NCI-H748 (cell line): ENCODE data around the gene FXYD6.
"Not testable (repeated sequence)": the region's sequence is repeated elsewhere in the genome, so short reads cannot be mapped to it uniquely, and the experiment has no call there.

Source experiments
- DNase-seq: peaks from one replicate; lab custom pipeline; 2025; ENCODE audit not compliant: unreplicated experiment; lab: John Stamatoyannopoulos, UW

The FXYD6 gene

DNA sequence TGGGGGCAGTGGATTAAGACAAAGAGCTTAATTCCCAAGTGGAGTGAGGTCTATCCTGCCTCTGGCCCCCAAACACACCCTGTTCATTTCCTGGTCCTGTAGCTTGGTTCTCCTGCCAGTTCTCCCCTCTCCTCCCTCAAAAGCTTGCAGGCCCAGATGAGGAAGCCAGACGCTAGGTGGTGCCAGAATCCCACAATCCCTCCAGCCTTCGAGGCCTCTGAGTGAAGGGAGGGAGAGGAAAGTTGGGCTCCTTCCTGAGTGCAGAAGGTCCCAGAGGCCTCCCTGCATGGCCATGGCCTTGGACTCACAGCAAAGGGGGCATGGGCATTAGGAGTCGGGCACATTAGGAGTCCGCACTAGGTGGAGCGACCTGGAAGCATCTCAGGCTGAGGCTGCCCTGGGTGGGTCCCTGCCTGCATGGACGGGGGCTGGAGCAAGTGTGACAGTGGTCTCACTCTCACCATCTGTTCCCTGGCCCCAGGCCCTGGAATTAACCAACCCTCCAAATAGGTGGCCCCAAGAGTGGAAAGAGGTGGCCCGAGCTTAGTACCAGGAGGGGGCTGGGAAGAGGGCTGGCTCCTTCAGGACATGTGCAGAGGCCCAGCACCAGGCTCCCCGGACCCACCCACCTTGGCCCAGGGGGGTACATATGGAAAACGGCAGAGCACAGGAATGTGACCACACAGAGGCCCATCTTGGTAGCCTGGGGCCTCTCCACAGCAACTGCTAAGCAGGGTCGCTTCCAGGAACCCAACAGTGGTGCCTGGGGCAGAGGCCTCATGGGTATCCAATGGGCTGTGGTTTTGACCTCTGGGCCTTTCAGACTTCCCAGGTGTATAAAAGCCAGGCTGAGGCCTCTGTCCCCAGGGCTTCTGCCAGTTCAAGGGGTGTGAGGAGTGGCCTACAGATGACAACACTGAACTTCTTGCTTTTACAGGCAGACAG is 57.1 kb downstream of the FXYD6 start:
- DNase-seq: peak; percentile 35

DNA sequence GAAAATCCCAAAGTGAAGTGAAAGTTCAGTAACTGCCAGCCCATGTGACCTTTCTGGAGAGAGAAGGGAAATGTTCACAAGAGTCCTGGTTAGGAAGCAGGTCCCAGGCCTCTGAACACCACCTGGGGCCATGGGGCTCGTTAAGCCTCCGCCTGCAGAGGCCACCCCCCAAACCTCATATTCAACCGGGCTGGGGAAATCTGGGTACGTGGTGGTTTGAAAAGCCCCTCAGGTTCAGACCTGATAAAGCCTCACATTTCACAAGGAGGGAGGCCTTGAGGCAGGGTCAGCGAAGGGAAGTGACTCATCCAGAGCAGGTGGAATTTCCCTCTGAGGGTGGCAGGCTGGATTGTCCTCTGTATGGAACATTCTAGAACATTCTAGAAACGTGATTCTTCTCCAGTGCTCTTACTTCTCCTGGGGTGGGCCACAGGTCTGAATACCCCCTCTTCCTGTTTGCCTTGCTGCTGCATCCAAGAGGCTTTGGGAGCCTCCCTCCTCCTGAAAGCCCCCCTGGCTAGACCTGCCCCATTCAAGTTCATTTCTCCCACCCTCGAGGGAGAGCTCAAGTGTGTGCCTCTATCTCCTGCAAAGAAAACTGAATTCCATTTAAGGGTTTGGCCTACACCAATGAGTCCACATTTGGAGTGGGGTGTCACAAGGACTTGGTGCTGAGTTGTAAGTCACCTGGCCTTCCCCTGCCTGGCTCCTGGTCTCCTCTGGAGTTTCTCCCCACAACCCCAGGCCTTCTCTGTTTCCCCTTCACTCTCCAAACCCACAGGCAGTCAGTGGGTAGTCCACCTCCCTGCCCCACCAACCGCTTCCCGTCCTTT is 58.2 kb downstream of the FXYD6 start:
- DNase-seq: no peak

- DNase-seq: peak; percentile 77
Measured at GRCh38 chr11:117817368-117818040, 59.0 kb downstream of the FXYD6 start.

DNA sequence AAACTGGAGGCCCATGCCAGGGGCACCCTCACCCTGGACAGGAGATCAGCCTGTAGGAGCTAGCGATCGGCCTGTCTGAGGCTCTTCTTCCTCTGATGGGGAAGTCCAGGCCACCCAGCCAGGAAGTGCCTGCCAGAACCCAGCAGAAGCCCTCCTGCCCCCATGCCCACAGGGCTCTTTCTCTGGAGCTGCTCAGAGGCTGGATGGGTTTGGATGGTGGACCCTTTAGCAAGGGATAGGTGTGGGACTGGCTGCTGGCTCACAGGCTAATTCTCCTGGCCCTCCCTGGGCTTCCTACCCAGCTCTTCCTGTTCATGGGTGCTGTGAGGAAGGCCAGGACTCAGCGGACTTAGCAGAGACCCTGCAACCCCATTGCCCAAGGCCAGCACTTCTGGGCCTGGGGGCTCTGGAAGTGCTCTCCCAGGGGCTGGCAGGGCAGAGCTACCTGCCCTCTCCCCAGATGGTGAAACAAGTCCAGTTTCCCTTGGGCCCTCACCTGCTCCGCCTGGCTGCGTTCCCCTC is 59.6 kb downstream of the FXYD6 start:
- no peak for DNase-seq

GRCh38 chr11:117816151-117816741 is 60.2 kb downstream of the FXYD6 start:
- DNase-seq: no peak

GRCh38 chr11:117815262-117815803 is 61.1 kb downstream of the FXYD6 start:
- no peak for DNase-seq

- DNase-seq: peak; percentile 96
Measured at GRCh38 chr11:117814766-117815261, 61.6 kb downstream of the FXYD6 start.

DNA sequence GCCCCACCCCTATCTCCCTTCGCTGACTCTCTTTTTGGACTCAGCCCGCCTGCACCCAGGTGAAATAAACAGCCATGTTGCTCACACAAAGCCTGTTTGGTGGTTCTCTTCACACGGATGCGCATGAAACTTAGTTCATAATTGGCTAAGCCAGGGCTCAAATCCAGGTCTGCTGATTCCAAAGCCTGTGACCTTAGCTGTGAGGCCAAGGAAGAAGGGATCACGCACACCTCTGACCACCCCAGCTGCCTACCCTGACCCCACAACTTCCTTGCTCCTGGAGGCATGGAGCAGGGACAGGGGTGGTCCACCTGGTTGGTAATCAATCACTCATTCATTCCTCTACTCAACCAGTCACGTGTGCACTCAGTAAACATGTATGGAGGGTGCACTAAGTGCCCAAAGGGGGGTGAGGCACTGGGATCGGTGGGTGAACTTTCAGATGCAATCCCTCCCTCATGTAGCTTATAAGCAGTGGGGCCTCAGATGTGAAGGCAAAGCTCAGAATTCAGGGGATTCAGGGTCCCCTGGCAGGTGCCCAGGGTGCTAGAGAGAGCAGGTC is 62.2 kb downstream of the FXYD6 start:
- peak; percentile 32 for DNase-seq

DNA sequence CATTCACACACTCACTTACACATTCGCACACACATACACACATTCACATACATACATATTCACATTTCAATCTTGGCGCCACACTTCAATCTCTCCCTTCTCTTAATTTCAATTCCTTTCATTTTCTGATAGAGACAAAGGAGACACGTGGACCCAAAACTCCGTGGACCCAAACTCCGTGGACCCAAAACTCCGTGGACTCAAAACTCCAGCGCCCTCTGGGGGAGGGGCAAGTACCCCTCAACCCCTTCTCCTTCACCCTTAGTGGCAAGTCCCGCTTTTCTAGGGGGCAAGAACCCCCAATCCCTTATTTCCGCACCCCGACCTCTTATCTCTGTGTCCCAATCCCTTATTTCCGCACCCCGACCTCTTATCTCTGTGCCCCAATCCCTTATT is 66.4 kb downstream of the FXYD6 start:
- DNase-seq: not testable (repeated sequence)

DNA sequence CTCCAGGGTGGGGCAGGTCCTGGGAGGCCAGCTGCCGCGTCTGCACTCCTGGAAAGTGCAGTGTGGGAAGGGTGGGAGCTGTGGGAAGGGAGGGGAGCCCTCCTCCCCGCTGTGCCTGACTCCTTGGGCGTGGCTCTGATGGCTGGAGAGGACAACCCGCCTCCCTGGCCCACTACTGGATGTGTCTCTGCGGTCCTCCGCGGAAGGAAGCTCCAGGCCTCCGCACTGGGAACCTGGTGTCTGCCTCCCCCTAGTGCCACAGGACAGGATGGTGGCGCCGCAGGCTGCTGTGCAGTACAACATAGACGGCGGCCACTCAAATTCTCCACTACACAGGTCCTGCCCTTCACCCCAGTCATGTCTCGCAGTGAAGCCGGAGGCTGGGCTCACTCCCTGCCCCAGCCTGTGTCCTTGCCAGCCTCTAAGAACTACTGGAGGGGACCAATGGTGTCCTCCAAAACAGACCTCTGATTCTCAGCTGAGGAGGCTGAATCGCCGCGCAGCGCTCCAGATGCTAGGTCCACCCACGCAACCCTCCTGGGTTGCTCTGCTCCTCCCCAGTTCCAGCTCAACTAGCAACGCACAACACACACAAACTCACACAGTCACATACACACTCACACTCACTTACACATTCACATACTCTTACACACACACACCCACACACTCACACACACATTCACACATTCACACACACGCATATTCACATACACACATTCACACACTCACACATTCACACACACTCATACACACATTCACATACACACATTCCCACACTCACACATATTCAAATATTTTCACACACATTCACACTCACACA is 67.0 kb downstream of the FXYD6 start:
- DNase-seq: peak; percentile 81

DNA sequence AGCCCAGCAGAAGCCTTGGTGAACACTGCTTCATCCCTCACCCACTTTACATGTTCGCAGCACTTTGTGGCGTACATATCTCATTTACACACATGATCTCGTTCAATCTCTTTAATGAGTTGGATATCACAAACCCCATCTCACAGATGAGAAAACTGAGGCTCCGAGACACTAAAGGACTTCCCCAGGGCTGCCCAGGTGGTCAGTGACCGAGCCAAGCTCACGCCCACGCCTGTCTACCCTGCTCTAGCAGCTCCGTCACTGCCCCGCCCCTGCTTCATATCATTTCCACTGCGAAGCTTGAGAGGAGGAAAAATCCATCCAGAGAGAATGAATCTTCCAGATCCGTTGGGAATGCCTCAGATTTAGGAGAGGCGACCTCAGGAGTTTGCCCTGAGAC is 67.7 kb downstream of the FXYD6 start:
- peak; percentile 27 for DNase-seq

GRCh38 chr11:117807482-117808327 is 68.8 kb downstream of the FXYD6 start:
- DNase-seq: peak; percentile 55

DNA sequence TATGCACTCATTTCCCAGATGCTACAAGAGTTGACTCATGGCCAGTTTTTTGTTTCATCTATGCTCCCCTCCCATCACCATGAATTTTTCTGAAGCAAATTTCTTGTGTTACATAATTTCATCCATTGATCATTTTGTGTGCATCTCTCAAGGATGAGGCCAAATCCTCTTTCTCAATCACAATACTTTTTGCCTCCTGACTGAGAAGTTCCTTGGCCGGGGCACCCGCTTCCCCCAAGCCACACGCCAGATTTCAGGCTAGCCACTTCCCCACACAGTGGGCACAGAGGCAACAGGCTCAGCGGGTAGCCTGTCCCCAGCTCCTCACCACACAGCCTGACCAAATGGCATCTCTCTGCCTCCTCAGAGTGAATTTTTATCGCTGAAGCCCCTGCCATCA is 69.6 kb downstream of the FXYD6 start:
- DNase-seq: no peak

DNA sequence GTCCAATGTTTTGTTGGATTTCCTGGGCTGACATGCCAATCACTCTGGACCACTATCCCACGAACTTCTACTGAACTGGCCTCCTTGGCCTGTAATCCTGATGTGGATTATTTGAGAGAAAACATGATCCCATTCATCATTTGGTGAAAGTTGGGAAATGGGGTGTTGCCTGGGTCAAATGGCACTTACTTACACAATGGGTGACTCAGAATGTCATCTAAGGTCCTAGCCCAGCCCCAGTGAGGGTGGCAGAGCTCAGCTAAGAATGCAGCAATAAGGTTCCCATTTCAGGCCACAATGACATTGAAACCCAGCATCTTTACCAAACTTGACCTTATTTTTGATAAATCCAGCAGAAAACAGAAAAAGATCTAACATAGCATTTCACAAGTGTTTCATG is 71.4 kb downstream of the FXYD6 start:
- DNase-seq: no peak

GRCh38 chr11:117803896-117804295 is 72.6 kb downstream of the FXYD6 start:
- no peak for DNase-seq

GRCh38 chr11:117799634-117800033 is 76.8 kb downstream of the FXYD6 start:
- no peak for DNase-seq

DNA sequence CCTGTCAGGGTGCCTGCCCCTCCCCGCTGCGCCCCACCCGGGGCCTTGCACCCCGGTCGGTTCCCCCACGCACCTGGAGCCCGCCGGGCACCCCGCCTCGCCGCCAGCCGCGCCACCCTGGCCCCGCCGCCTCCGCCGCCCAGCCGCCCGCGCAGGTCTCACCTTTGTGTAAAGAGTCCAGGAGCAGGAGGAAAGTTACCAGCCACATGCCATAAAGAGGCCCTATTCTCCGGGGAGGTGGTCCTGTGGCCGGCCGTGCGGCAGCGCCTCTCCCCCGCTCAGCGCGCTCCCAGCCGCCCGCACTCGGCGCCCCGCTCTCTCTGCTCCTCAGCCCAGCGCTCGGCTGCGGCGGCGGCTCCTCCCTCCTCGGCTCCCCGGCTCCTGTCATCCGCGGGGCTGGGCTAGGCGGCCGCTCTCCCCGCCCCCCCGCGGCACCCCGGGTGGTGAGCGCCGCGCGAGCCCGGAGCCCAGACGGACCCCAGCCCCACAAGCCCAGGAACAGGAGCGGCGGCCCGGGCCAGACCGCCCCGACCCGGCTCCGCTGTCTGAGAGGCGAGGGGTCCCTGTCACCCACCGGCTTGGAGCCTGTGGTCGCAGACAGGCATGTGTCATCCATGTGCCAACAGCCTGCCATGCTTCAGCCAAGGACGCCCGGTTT is 79.5 kb downstream of the FXYD6 start, which contains the start of gene DSCAML1:
Gene DSCAML1, minus strand, starts transcription at position 345 of the 658 bp plus-strand sequence. Its CDS starts 137 bp downstream, at position 208.
- DNase-seq: peak; percentile 43
